Suppressor macrophage (primary cell): ENCODE results near the gene IL1F10.
A peak's percentile ranks its signal among the peaks of the same experiment; 100 is the strongest.
"Not testable (repeated sequence)": the region's sequence is repeated elsewhere in the genome, so short reads cannot be mapped to it uniquely, and the experiment has no call there.

Experiments
- DNase-seq, 4 experiments: peaks; one replicate each; pipeline ENCODE4 v3.0.0-alpha.2; 2020 to 2022

The IL1F10 gene

GRCh38 chr2:113081488-113082210, 13.9 kb downstream of the IL1F10 start:
- peak in 2 of 4 experiments; percentile 33 to 44 for DNase-seq

- peak; percentile 91 to 99 (median 94) for DNase-seq
These were observed 15.5 kb downstream of the IL1F10 start for GRCh38 chr2:113083296-113083695.

DNA sequence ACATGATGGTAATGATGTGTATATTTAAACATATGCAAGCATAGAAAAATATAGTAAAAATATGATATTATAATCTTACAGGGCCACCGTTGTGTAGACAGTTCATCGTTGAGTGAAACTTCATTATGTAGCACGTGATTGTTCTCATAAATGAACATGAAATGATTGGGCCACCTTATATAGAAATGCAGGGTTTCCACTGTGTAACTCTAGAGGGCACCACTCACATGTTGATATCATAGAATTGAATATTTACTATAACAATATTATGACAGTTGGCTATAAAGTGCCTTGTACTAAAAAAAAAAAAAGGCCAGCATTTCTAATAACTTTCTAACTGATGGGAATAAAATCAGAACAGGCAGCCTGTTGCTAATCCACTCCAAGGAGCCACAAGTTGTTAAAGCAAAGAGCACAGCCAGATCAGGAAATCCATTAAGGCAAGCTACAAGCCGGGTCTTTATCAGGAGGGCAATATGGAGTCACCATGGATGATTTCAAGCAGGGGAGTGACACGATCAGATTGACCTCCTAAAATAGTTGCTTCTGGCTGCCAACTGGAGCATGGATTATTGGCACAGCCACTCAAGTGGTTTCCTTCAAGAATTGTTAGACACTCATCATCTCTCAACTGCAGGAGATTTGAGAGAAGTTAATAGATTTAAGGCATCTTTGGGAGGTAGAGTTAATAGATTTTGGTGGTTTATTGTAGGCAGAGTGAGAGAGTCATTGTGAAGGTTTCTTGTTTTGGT, 16.7 kb downstream of the IL1F10 start:
- peak; percentile 48 to 73 (median 64) for DNase-seq

DNA sequence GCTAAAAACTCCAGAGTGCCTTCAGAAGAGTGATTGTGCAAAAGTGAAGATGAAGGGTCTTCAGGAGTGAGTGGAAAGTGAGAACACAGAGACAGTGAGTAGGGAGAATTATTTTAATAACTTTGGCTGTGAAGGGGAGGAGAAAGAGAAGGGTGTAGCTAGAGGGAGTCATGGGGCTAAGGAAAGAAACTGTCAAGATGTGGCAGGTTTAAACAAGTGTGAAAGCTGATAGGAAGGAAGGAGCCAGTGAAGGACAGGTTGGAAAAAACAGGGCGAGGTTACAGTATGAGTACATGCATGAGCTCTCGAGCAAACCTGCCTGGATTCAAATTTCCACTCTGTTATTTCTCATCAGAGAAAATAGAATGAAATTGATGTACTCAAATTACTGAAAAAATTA, 17.8 kb downstream of the IL1F10 start:
- no peak for DNase-seq

GRCh38 chr2:113088213-113088992, 20.6 kb downstream of the IL1F10 start:
- peak; percentile 35 to 62 (median 44) for DNase-seq

DNA sequence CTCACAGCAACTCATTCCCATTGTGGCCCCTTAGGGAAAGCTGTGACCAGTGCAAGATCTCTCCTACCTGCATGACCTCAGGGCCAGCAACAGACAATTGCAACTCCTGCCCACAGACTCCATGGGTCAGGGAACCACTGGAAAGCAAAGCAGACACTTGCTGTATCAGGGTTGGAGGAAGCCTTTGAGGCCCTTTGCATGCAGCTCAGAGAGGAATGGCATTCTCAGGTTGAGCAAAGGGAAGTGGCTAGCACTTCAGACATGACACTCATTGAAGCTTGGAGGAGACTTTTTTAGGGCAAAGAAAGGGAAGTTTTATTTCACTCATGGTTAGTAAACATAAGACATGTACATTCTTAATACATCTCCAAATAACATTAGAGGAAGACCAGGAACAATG, 22.1 kb downstream of the IL1F10 start:
- DNase-seq: peak; percentile 61 to 86 (median 80)

DNA sequence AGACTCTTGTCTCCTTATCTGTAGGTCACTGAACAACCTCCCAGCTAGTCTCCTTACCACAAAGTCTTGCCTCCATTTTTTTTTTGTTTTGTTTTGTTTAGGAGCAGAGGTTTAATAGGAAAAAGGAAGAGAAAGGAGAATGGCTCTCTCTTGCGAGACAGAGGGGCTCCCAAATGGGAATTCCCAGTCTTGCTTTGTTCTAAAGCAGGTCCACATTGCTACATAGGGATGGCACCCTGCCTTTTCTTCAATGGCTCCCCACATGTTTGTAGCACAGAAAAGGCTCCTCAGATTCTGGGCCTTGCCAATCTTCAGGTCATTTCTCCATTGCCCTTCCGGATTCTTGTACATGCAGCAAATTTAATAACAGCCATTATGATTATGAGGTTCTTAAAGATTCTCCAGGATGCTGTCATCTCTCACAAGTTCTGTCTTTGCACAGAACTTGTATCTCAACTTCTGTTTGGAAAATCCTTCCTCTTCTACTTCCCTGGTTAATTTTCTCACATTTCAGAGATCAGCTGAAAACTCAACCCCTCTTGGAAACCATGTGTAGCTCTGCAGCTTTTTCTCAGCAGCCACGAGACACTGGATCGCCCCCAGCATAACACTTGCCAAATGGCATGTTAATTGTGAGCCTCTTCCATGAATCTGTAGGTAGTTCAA, 23.6 kb downstream of the IL1F10 start:
- peak in 3 of 4 experiments; percentile 41 to 57 (median 56) for DNase-seq

GRCh38 chr2:113092864-113093612, 25.3 kb downstream of the IL1F10 start:
- no peak for DNase-seq

DNA sequence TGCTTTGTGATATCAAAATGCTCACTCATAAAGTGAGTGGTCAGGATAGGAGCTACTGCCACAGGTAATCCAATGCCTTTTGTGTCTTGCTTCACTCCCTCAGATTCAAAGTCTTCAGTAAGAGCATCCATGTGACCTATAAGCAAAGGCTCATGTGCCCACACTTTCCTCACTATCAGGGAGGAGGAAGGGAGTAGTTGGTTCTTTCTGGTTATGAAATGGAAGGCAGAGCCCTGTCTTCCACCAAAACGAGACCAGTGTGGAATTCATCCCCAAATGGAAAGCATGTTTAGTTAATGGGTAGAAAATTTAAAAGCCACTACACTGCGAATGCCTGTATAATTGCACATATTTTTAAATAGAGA, 25.8 kb downstream of the IL1F10 start:
- DNase-seq: peak in 3 of 4 experiments; percentile 47 to 65 (median 56)

- not testable (repeated sequence) for DNase-seq
These were observed 28.5 kb downstream of the IL1F10 start for GRCh38 chr2:113096306-113096705.

- peak in 2 of 4 experiments; percentile 52 to 55 for DNase-seq
These were observed 29.3 kb downstream of the IL1F10 start for GRCh38 chr2:113096842-113097618.

DNA sequence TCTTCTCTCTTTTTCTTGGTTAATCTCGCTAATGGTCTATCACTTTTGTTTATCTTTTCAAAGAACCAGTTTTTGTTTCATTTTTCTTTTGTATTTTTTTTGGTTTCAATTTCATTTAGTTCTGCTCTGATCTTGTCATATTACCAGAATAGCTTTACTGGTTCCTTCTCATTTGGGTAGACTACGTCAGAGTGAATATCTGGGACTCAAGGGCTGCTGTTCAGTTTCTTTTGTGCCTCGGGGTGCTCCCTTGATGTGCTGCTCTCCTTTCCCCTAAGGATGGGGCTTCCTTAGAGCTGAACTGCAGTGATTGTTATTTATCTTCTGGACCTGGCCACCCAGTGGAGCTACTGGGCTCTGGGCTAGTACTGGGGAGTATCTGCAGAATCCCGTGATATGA, 30.3 kb downstream of the IL1F10 start:
- no peak for DNase-seq

DNA sequence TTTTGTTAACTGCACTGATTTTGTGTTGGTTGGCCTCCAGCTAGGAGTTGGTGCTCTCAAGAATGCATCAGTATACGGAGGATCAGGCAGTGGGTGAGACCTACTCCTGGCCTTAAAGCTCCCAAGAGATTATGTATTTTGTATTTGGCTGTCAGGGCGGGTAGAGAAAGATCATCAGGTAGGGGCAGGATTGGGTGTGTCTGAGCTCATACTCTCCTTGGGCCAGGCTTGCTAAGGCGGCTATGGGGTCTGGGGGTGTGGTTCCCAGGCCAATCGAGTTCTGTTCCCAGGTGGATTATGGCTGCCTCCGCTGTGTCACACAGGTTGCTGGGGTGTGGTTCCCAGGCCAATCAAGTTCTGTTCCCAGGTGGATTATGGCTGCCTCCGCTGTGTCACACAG, 30.8 kb downstream of the IL1F10 start:
- DNase-seq: no peak

DNA sequence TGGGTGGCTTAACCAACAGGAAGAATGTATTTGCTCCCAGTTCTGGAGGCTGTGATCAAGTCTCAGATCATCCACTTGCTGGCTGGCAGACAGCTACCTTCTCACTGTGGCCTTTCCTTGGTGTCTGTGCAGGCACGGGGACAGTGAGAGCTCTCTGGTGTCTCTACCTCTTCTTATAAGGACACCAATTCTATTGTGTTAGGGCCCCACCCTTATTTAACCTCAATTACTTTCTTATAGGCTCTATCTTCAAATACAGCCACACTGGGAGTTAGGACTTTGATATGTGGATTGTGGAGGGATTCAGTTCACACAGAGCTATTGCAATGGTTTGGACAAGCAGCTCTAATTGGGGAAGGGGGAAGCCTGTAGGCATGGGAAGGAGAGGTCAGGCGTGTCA, 34.4 kb downstream of the IL1F10 start:
- DNase-seq: no peak

GRCh38 chr2:113103277-113103676, 35.5 kb downstream of the IL1F10 start:
- no peak for DNase-seq

DNA sequence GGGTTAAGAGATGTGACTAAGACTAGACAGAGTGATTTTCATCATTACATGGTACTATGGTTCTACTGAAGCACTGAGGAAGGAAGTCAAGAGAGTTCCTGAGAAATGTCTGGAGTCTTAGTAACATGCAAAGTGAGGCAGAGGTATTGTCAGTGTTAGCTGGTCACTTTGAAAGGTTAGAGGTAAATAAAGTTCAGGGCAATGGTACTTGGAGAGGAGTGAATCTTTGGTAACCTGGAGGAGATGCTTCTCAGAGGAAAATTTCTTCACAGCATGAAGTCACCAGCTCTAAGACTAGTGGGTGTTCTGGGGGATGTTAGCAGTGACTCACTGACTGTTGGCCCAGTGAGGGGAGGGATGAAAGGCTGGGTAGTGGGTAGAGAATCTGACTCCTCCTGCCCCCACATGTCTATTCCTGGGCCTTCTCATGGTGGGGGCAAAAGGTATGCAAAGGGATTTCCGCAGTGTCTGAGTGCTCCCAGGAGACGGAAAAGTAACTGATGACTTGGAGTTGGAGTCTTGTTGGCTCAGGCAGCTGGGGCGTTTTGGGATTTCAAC, 36.4 kb downstream of the IL1F10 start:
- peak; percentile 81 to 95 (median 88) for DNase-seq

GRCh38 chr2:113105047-113105785, 37.4 kb downstream of the IL1F10 start:
- DNase-seq: peak; percentile 67 to 87 (median 72)

DNA sequence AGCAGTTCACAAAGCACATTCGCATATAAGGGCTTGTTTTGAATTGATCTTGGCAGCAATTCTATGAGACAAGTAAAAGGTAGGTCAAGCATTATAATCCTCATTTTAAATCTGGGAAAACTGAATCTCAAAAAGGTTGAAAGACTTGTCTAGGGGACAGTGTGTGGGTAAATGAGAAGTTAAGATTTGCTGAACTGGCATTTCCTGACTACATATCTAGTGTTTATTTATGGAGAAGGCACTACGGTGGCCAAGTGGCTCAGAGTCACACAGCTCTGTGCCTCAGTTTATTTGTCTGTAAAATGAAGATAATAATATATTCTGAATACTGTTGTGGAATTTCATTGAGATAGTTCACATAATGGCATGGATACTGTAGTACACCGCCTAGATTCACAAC, 43.4 kb downstream of the IL1F10 start:
- DNase-seq: peak in 3 of 4 experiments; percentile 38 to 59 (median 38)

DNA sequence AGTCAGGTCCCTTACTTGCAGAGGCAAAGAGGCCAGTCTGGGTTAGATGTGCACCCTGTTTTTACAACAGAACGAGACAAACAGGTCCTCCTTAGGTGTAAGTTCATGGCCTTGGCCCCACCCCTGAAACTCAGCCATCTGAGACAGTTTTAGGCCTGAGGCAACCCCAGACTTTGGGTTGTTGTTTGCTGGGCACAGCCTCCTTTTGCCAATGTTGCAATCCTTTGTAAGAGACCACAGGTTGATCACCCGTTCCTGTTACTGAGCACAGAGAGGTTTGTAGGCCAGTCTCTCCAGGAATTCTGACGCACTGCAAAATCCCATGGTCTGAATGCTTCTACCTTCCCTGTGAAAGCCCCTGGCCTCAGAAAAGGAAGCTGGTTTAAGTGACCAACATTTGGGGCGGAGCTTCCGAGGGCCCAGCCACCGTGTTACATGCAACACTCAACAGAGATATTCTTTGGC, 44.1 kb downstream of the IL1F10 start:
- DNase-seq: peak; percentile 80 to 94 (median 86)

DNA sequence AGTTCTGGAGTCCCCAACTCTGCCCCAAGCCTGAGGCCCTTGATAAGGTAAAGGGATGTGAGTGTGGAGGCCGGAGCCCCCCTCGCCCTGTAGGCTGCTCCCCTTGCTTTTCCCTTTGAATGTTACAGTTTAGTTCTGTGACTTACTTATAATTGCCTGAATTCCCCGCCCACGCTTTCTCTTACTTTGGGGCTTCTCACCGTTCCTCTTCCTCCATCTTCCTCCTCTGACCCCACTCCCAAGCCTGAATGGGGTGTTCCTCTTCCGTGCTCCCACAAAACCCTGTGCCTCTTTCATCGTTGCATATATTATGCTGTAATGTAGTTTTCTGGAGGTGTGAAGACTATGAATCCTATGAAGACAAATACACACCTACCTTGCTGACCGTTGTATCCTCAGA, 44.7 kb downstream of the IL1F10 start:
- DNase-seq: peak in 3 of 4 experiments; percentile 55 to 63 (median 56)
